Sigmoid colon (tissue), 3 donors: ENCODE results near the gene JPH4.

Experiments used
- CTCF ChIP-seq, 4 experiments: fragments of 450-650 bp in 3 of 4; fragments of 200-600 bp in 1 of 4; IDR thresholded peaks; one replicate each; pipeline ENCODE4 v1.5.1; 2016 to 2019; ENCODE audit warnings: antibody characterized with exemption in 4 of 4, mild to moderate bottlenecking in 3 of 4, moderate library complexity in 2 of 4
- POLR2A ChIP-seq, 2 donors: fragments of 450-650 bp; IDR thresholded peaks; one replicate each; pipeline ENCODE4 v1.6.1; 2016; ENCODE audit warnings: antibody characterized with exemption in 2 of 2, mild to moderate bottlenecking in 2 of 2, moderate library complexity in 2 of 2

GRCh38 chr14:23564181-23564812 lies 14.3 kb downstream of the JPH4 start:
- TF ChIP-seq CTCF (IDR thresholded peaks at IDR 0.05) (no peak), POLR2A (IDR thresholded peaks at IDR 0.05) (no peak)
